GM12801 (cell line): ENCODE measurements around the gene CCDC184.

Experiments used
- TF ChIP-seq, protein P1 (sequence below): IDR thresholded peaks from one replicate; pipeline ENCODE4 v1.5.1; 2011; ENCODE audit warnings: control low read depth; ENCODE audit not compliant: insufficient read length; ENCODE audit errors: extremely low read depth

The CCDC184 gene

GRCh38 chr12:48199774-48200221 lies 16.4 kb downstream of the CCDC184 start:
- TF ChIP-seq, protein P1, sequence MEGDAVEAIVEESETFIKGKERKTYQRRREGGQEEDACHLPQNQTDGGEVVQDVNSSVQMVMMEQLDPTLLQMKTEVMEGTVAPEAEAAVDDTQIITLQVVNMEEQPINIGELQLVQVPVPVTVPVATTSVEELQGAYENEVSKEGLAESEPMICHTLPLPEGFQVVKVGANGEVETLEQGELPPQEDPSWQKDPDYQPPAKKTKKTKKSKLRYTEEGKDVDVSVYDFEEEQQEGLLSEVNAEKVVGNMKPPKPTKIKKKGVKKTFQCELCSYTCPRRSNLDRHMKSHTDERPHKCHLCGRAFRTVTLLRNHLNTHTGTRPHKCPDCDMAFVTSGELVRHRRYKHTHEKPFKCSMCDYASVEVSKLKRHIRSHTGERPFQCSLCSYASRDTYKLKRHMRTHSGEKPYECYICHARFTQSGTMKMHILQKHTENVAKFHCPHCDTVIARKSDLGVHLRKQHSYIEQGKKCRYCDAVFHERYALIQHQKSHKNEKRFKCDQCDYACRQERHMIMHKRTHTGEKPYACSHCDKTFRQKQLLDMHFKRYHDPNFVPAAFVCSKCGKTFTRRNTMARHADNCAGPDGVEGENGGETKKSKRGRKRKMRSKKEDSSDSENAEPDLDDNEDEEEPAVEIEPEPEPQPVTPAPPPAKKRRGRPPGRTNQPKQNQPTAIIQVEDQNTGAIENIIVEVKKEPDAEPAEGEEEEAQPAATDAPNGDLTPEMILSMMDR, result no peak

DNA sequence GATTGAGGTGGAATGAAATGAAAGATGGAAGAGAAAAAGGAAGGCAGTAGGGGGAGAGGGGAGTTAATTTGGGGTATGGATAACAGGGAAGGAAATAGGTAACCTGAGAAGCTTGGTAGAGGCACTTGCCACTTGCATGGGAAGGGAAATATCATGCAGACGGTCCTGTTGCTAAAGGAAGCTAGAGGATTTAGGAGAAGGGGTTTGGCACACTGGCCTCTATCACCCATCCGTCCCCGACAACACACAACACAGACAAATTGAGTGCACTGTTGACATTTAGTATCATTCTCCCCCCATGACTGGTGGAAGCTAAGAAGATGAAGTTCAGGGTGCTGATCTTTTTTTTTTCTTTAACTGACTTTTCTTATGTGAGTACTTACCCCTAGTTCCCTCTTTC lies 17.6 kb downstream of the CCDC184 start:
- TF ChIP-seq, protein P1, result no peak

GRCh38 chr12:48201516-48201915 lies 18.1 kb downstream of the CCDC184 start:
- TF ChIP-seq, protein P1, result no peak

GRCh38 chr12:48202766-48203165 lies 19.3 kb downstream of the CCDC184 start:
- TF ChIP-seq, protein P1, result no peak

- TF ChIP-seq, protein P1, result no peak
These were observed 19.7 kb downstream of the CCDC184 start, which contains the start of gene OR10AD1 for GRCh38 chr12:48203192-48203591. TSS of gene OR10AD1 (minus strand) at chr12:48203292. CDS start at chr12:48203292, 0 bp downstream.

- TF ChIP-seq, protein P1, result no peak
These were observed 33.3 kb downstream of the CCDC184 start for GRCh38 chr12:48216785-48217184.

GRCh38 chr12:48219631-48220030 lies 36.2 kb downstream of the CCDC184 start:
- TF ChIP-seq, protein P1, result no peak

DNA sequence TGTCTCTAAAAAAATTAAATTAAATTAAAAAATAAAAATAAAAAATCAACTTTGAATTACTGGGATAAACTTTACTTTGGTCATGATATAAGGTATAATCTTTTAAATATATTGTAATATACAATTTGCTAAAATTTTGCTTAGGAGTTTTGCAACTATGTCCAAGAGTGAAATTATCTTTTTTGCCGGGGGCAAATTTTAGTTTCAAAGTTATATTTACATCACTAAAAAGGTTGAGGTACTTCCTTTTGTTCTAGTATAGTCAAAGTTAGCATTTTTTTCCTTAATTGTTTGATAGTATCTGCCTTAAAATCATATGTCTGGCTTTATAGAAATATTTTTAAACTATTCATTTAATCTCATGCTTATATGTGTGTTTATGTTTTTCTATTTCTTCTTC lies 37.3 kb downstream of the CCDC184 start:
- TF ChIP-seq, protein P1, result no peak
